Thoracic aorta (tissue), 2 donors: Measurements from ENCODE around the gene LILRA2. TPM values are rescaled to one million over a fixed set of nuclear protein-coding genes. Genes with fewer than 3 reads are reported as not detected.

Source experiments
- ATAC-seq: fragments of 150-250 bp; one replicate; pipeline ENCODE4 v1.8.0; 2017; ENCODE audit warnings: low read depth; ENCODE audit not compliant: insufficient number of reproducible peaks, low FRiP score
- DNase-seq: peaks from one replicate; pipeline ENCODE4 v3.0.0-alpha.2; 2020; ENCODE audit warnings: low spot score
- H3K27ac ChIP-seq, 2 donors: fragments of 200-600 bp; sonication (generic); 1 replicate in 1 of 2; 2 replicates in 1 of 2; pipeline ENCODE4 v1.5.1; 2016; ENCODE audit warnings: mild to moderate bottlenecking in 2 of 2, moderate library complexity in 2 of 2
- H3K27me3 ChIP-seq: fragments of 200-600 bp; sonication (generic); replicated peaks from 2 replicates; pipeline ENCODE4 v1.6.0; 2016; ENCODE audit warnings: mild to moderate bottlenecking; ENCODE audit not compliant: insufficient read depth
- H3K36me3 ChIP-seq: fragments of 200-600 bp; sonication (generic); one replicate; pipeline ENCODE4 v1.5.1; 2016
- H3K4me1 ChIP-seq, 2 donors: fragments of 200-600 bp; sonication (generic); 1 replicate in 1 of 2; 2 replicates in 1 of 2; pipeline versions ENCODE4 v1.5.1 to v1.6.0; 2016; ENCODE audit warnings: low read depth in 2 of 2, mild to moderate bottlenecking in 1 of 2; ENCODE audit not compliant: control insufficient read depth in 1 of 2
- H3K4me3 ChIP-seq: fragments of 200-600 bp; sonication (generic); 2 replicates; pipeline ENCODE4 v1.5.1; 2016; ENCODE audit warnings: mild to moderate bottlenecking
- H3K9me3 ChIP-seq: fragments of 200-600 bp; sonication (generic); 2 replicates; pipeline ENCODE4 v1.5.1; 2016
- CTCF ChIP-seq: fragments of 200-600 bp; sonication (generic); IDR thresholded peaks from one replicate; pipeline ENCODE4 v1.5.1; 2019; ENCODE audit warnings: antibody characterized with exemption
- total RNA-seq, 2 donors: library from RNA; depleted of rRNA; stranded (reverse); fragments of >200 nt; gene quantifications; one replicate each; pipeline versions ENCODE4 v1.1.0 to v1.2.3, GENCODE V29; 2016

Gene LILRA2
- total RNA-seq: 1 to 10 TPM in 1 of 2 donors, under 1 TPM in 1; 0.68 to 3.1 TPM

- DNase-seq: no peak
- TF ChIP-seq CTCF: no peak
- no peak for ATAC-seq
- Histone ChIP-seq H3K4me1 (no peaks in the 10 kb centered on the region), H3K4me3 (peak within 1 kb of the TSS; percentile 36), H3K9me3 (no peaks in the 10 kb centered on the region), H3K27me3 (no peaks in the 10 kb centered on the region), H3K27ac (no peak within 1 kb of the TSS), H3K36me3 (no peaks in the 10 kb centered on the region)
Observed at GRCh38 chr19:54573330-54573872, at the start of gene LILRA2. Gene LILRA2, plus strand, starts transcription at chr19:54573790. Its CDS starts 89 bp downstream, at chr19:54573879.

- Histone ChIP-seq H3K4me3 (no peak overlapping the region), H3K36me3 (no peaks in the 10 kb centered on the region), H3K9me3 (no peaks in the 10 kb centered on the region), H3K27me3 (no peaks in the 10 kb centered on the region), H3K27ac (no peak overlapping the region), H3K4me1 (no peaks in the 10 kb centered on the region)
- DNase-seq: no peak
- ATAC-seq: no peak
- TF ChIP-seq CTCF: no peak
Observed at GRCh38 chr19:54525636-54526035, 48.0 kb upstream of the LILRA2 start.

DNA sequence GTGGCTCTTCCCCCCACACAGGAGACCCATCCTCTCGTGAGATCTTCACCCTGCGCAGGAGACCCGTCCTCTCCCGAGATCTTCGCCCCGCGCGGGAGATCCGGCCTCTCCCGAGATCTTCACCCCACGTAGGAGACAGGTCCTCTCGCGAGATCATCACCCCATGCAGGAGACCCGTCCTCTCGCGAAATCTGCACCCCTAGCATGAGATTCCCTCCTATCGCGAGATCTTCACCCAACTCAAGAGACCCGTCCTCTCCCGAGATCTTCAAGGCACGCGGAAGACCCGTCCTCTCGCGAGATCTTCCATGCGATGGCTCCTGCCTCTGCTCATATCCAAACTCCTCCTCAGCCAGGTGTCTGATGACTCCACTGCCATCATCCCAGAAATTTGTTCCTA is 46.6 kb upstream of the LILRA2 start:
- no peak overlapping the region for H3K27ac ChIP-seq
- no peaks in the 10 kb centered on the region for H3K4me1 ChIP-seq
- DNase-seq: no peak
- H3K36me3 ChIP-seq: no peaks in the 10 kb centered on the region
- H3K9me3 ChIP-seq: no peaks in the 10 kb centered on the region
- TF ChIP-seq CTCF: no peak
- ATAC-seq: no peak
- H3K4me3 ChIP-seq: no peak overlapping the region
- no peaks in the 10 kb centered on the region for H3K27me3 ChIP-seq

DNA sequence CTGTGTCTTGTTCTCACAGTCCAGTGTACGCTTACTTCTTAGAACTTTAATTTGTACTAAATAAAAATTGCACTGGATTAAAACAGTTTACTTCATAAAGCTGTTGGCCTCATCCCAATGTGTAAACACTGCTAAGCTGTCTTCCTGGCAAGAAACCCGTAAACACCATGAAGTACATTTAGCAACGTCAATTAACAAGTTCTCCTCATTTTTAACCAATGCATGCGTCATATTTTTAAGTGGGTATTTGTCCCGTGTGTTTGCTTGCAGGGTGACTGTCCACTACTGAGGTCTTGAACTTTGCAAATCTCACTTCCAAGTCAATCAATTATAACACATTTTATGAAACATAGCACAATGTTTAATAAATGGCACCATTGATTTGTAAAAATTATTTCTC is 42.7 kb upstream of the LILRA2 start:
- Histone ChIP-seq H3K36me3 (no peaks in the 10 kb centered on the region), H3K9me3 (no peaks in the 10 kb centered on the region), H3K4me1 (no peaks in the 10 kb centered on the region), H3K27ac (no peak overlapping the region), H3K27me3 (no peaks in the 10 kb centered on the region), H3K4me3 (no peak overlapping the region)
- no peak for TF ChIP-seq CTCF
- no peak for ATAC-seq
- no peak for DNase-seq

DNA sequence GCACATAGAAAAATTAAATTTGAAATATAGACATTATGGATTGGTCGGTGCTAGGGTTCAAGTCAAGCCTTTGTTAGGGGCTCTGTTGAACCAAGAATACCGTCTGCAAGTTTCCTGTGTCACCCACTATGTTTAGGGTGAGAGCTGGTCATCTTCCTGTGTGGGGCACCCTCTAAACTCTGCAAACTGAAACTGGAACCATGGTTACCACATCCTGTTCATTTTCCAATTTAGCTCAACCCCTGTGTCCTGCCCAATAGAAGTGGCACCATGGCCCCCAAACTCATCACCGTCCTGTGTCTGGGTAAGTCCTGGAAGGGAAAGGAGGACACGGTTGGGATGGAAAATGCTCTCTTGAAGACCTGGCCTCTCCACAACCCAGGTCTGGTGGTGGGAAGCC is 41.1 kb upstream of the LILRA2 start:
- Histone ChIP-seq H3K36me3 (no peaks in the 10 kb centered on the region), H3K4me3 (no peak overlapping the region), H3K27ac (no peak overlapping the region), H3K4me1 (no peaks in the 10 kb centered on the region), H3K27me3 (no peaks in the 10 kb centered on the region), H3K9me3 (no peaks in the 10 kb centered on the region)
- ATAC-seq: no peak
- DNase-seq: no peak
- no peak for TF ChIP-seq CTCF
